ENCODE measurements around the gene ARRB2. TPM values are rescaled to one million over a fixed set of nuclear protein-coding genes. Genes with fewer than 3 reads are reported as not detected.
"Not testable (repeated sequence)": the region's sequence is repeated elsewhere in the genome, so short reads cannot be mapped to it uniquely, and the experiment has no call there.

ARRB2 gene
- total RNA-seq, 4 donors from 2014 or later, result 5.5 to 11.8 (median 7.8) TPM

DNA sequence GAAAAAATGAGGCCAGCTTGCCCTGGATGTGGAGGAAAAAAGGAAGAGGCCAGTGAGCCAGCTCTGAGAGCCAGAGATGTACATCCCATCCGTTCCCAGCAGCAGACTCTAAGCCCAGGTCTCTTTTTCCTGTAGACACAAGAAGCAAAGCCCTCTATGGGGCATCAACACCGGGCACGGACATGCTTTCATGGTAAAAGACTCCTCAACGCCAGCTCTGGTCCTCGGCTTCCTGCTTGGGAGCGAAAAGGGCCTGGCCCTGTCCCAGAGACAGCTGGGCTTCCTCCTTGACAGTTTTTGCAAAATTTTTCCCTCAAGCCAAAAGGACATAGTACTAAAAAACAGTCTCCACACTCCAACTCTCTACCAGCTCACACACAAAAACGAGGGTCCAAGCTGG is 33.6 kb upstream of the ARRB2 start:
- in situ Hi-C loops (cut with MboI; ENCODE audit: low sequenced_read_pairs in 4 of 4) (no loop called here), intact Hi-C loops (cut with DNase I; ENCODE audit: low total_unique reads) (loop anchor here (10.0 kb wide), 1 partner anchor 78 kb away; no protein-coding TSS in a partner anchor)
- no peak overlapping the region for H3K4me3 ChIP-seq
- H3K36me3 ChIP-seq, result peaks cover 0 to 77% of the 10 kb centered on the region in 2 donors
- no peak for TF ChIP-seq POLR2A (IDR thresholded peaks at IDR 0.05)
- TF ChIP-seq, protein P1, sequence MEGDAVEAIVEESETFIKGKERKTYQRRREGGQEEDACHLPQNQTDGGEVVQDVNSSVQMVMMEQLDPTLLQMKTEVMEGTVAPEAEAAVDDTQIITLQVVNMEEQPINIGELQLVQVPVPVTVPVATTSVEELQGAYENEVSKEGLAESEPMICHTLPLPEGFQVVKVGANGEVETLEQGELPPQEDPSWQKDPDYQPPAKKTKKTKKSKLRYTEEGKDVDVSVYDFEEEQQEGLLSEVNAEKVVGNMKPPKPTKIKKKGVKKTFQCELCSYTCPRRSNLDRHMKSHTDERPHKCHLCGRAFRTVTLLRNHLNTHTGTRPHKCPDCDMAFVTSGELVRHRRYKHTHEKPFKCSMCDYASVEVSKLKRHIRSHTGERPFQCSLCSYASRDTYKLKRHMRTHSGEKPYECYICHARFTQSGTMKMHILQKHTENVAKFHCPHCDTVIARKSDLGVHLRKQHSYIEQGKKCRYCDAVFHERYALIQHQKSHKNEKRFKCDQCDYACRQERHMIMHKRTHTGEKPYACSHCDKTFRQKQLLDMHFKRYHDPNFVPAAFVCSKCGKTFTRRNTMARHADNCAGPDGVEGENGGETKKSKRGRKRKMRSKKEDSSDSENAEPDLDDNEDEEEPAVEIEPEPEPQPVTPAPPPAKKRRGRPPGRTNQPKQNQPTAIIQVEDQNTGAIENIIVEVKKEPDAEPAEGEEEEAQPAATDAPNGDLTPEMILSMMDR (IDR thresholded peaks at IDR 0.05 in 4 of 5, conservative IDR thresholded peaks at IDR 0.05 in 1 of 5), result no peak
- H3K4me1 ChIP-seq, result no peaks in the 10 kb centered on the region
- no peak for ATAC-seq
- no peak overlapping the region for H3K27ac ChIP-seq
- H3K9me3 ChIP-seq, result no peaks in the 10 kb centered on the region
- no peaks in the 10 kb centered on the region for H3K27me3 ChIP-seq
- DNase-seq, result no peak

- H3K9me3 ChIP-seq, result no peaks in the 10 kb centered on the region
- H3K27me3 ChIP-seq, result no peaks in the 10 kb centered on the region
- no peak for ATAC-seq
- intact Hi-C loops (cut with DNase I; ENCODE audit: low total_unique reads) (loop anchor here (10.0 kb wide), 1 partner anchor 76 kb away; no protein-coding TSS in a partner anchor), in situ Hi-C loops (cut with MboI; ENCODE audit: low sequenced_read_pairs in 4 of 4) (no loop called here)
- H3K4me1 ChIP-seq, result no peaks in the 10 kb centered on the region
- H3K27ac ChIP-seq, result no peak overlapping the region
- peaks cover 3 to 72% of the 10 kb centered on the region in 2 donors for H3K36me3 ChIP-seq
- TF ChIP-seq POLR2A (IDR thresholded peaks at IDR 0.05), result no peak
- TF ChIP-seq, protein P1 (IDR thresholded peaks at IDR 0.05 in 4 of 5, conservative IDR thresholded peaks at IDR 0.05 in 1 of 5), result no peak
- DNase-seq, result no peak
- no peak overlapping the region for H3K4me3 ChIP-seq
Observed at GRCh38 chr17:4678448-4679026, 31.9 kb upstream of the ARRB2 start.

DNA sequence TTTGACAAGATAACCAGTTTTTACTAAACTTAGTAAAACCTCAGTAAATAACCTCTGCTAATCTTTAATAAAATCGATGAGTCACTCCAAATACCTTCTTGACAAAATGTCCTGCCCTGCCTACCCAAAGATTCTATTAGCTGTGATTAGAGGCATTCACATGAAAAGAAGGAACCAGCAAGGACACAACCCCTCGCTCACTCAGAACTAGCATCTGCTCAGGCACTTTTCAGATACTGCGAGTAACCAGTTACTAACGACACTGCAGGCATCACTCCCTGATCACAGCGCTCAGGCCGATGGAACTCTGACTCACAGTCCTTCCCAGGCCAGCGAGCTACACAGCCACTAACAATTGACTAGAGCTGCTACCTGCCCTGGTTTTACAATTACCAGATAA is 30.8 kb upstream of the ARRB2 start:
- no peaks in the 10 kb centered on the region for H3K27me3 ChIP-seq
- no peaks in the 10 kb centered on the region for H3K9me3 ChIP-seq
- no peaks in the 10 kb centered on the region for H3K4me1 ChIP-seq
- H3K27ac ChIP-seq, result no peak overlapping the region
- peaks cover 3 to 61% of the 10 kb centered on the region in 2 donors for H3K36me3 ChIP-seq
- in situ Hi-C loops (cut with MboI; ENCODE audit: low sequenced_read_pairs in 4 of 4) (no loop called here), intact Hi-C loops (cut with DNase I; ENCODE audit: low total_unique reads) (loop anchor here (10.0 kb wide), 1 partner anchor 75 kb away; no protein-coding TSS in a partner anchor)
- H3K4me3 ChIP-seq, result no peak overlapping the region
- ATAC-seq (no peak), DNase-seq (no peak)
- TF ChIP-seq POLR2A (IDR thresholded peaks at IDR 0.05), result no peak

DNA sequence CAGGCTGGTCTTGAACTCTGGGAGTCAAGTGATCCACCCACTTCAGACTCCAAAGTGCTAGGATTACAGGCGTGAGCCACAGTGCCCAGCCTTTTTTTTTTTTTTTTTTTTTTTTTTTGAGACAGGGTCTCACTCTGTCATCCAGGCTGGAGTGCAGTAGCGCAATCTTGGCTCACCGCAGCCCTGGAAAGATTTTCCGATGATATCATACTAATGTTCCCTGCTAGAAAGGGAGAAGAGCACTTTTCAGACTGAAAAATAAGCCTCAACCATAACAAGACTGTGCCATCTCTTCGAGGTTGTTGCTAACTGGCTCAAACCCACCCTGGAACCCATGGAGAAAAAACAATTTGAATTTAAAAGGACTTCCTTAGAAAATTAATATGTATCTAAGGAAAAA is 26.7 kb upstream of the ARRB2 start:
- H3K27ac ChIP-seq; H3K27me3 ChIP-seq; DNase-seq; H3K4me3 ChIP-seq; in situ Hi-C loops (cut with MboI; ENCODE audit: low sequenced_read_pairs in 4 of 4); intact Hi-C loops (cut with DNase I; ENCODE audit: low total_unique reads); ATAC-seq; H3K4me1 ChIP-seq; H3K9me3 ChIP-seq: not testable (repeated sequence)
- H3K36me3 ChIP-seq, result peaks cover 3 to 27% of the 10 kb centered on the region in 2 donors

- peaks cover 0 to 12% of the 10 kb centered on the region in 2 donors for H3K36me3 ChIP-seq
Observed at GRCh38 chr17:4689872-4690271, 20.6 kb upstream of the ARRB2 start.

DNA sequence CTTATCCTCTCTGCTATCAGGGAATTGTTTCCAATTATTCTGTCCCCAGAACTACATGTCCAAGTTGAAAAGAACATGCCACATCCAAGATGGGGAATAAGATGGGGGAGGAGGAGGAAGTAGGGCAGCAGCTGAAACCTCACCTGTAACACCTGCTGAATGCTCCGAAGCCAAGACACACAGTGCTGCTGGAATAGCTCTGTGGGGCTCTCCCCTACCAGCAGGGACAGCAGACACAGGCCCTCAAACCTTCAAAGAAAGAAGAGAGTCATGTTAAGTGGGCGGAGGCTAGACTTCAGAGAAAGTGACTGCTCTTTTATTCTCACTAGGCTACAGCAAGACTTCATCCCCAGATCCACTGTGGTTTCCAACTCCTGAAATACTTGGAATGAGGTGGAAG is 19.7 kb upstream of the ARRB2 start:
- no peaks in the 10 kb centered on the region for H3K27me3 ChIP-seq
- no peak for ATAC-seq
- in situ Hi-C loops (cut with MboI; ENCODE audit: low sequenced_read_pairs in 4 of 4) (no loop called here), intact Hi-C loops (cut with DNase I; ENCODE audit: low total_unique reads) (no loop called here)
- H3K36me3 ChIP-seq, result peaks cover 0 to 12% of the 10 kb centered on the region in 2 donors
- TF ChIP-seq POLR2A (IDR thresholded peaks at IDR 0.05), result no peak
- TF ChIP-seq, protein P1 (IDR thresholded peaks at IDR 0.05 in 4 of 5, conservative IDR thresholded peaks at IDR 0.05 in 1 of 5), result no peak
- H3K9me3 ChIP-seq, result no peaks in the 10 kb centered on the region
- no peak for DNase-seq
- H3K4me1 ChIP-seq, result no peaks in the 10 kb centered on the region
- no peak overlapping the region for H3K27ac ChIP-seq
- H3K4me3 ChIP-seq, result no peak overlapping the region

More at GRCh38 chr17:4689872-4690271, 20.6 kb upstream of the ARRB2 start:
- H3K27me3 ChIP-seq; H3K9me3 ChIP-seq; DNase-seq; in situ Hi-C loops (cut with MboI; ENCODE audit: low sequenced_read_pairs in 4 of 4); H3K27ac ChIP-seq; intact Hi-C loops (cut with DNase I; ENCODE audit: low total_unique reads); H3K4me3 ChIP-seq; H3K4me1 ChIP-seq; ATAC-seq: not testable (repeated sequence)
